GM12891 (cell line): Measurements from ENCODE around the gene TRPM3.

ENCODE experiments used
- POLR2A ChIP-seq: IDR thresholded peaks from 2 replicates; pipeline ENCODE4 v1.6.1; 2011; ENCODE audit warnings: low read depth, low read length, control low read depth
- POLR2AphosphoS5 ChIP-seq: IDR thresholded peaks from 2 replicates; pipeline ENCODE4 v1.6.1; 2011; ENCODE audit warnings: low read depth, low read length, control low read depth
- SPI1 ChIP-seq: IDR thresholded peaks from 2 replicates; pipeline ENCODE4 v1.6.1; 2011; ENCODE audit warnings: low read depth, low read length, control low read depth
- TAF1 ChIP-seq: IDR thresholded peaks from 2 replicates; pipeline ENCODE4 v1.6.1; 2011; ENCODE audit warnings: low read depth, low read length, control low read depth

DNA sequence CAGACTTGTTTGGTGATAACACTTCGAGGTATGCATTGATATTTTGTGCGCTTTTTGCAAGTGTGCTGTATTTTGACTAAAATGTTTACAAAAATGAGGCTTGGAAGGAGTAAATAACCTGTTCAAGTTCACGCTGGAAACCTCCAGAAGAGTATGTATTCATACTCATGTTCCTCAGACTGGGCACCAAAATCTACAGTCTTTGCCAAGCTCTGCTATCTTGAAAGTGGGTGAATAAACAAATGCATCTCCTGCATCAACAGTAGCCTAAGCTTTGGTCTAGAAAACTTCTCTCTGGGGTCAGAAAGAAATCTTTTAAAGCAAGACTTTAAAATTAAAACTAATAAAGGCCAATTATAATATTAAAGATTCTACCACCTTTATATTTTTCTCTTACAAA lies 157.9 kb downstream of the TRPM3 start:
- TF ChIP-seq POLR2AphosphoS5 (no peak), TAF1 (no peak), POLR2A (no peak), SPI1 (no peak)
